Right lobe of liver (tissue), 6 donors: ENCODE measurements around the gene TOR4A. TPM values are rescaled to one million over a fixed set of nuclear protein-coding genes. Genes with fewer than 3 reads are reported as not detected.

Experiments used
- ATAC-seq, 4 donors: fragments of 200-7000 bp; cut with Tn5 transposase; one replicate each; pipeline ENCODE4 v1.9.1; 2020; ENCODE audit warnings: mild to moderate bottlenecking in 4 of 4, moderate library complexity in 4 of 4
- DNase-seq, 3 donors: peaks; one replicate each; pipeline ENCODE4 v3.0.0-alpha.2; 2020
- H3K27ac ChIP-seq, 3 donors: fragments of 200-600 bp; one replicate each; pipeline ENCODE4 v1.8.0; 2022
- H3K27me3 ChIP-seq, 2 donors: fragments of 200-600 bp; one replicate each; pipeline ENCODE4 v1.8.0; 2022
- H3K36me3 ChIP-seq, 4 donors: fragments of 200-600 bp; sonication (generic) in 1 of 4; one replicate each; pipeline versions ENCODE4 v1.5.1 to v1.8.0; 2017 to 2022; ENCODE audit warnings: control low read depth in 1 of 4
- H3K4me1 ChIP-seq, 4 donors: fragments of 200-600 bp; sonication (generic) in 1 of 4; one replicate each; pipeline versions ENCODE4 v1.5.1 to v1.8.0; 2017 to 2022; ENCODE audit warnings: control low read depth in 1 of 4
- H3K4me3 ChIP-seq, 3 donors: fragments of 200-600 bp; one replicate each; pipeline ENCODE4 v1.8.0; 2022
- H3K9me3 ChIP-seq, 4 donors: fragments of 200-600 bp; sonication (generic) in 1 of 4; one replicate each; pipeline versions ENCODE4 v1.5.1 to v1.8.0; 2017 to 2022; ENCODE audit warnings: control low read depth in 1 of 4
- POLR2A ChIP-seq: fragments of 450-650 bp; IDR thresholded peaks from one replicate; pipeline ENCODE4 v1.6.1; 2017; ENCODE audit warnings: antibody characterized with exemption, mild to moderate bottlenecking
- WGBS: methylation state at CpG from one replicate; pipeline ENCODE4 v1.1.6; 2018; ENCODE audit warnings: low coverage, low lambda C conversion rate; ENCODE audit not compliant: insufficient coverage; ENCODE audit errors: missing lambda C conversion rate; 5-methylcytosine and 5-hydroxymethylcytosine counted together
- intact Hi-C, 2 donors: fragments of 100-400 bp; cut with DNase I; formaldehyde crosslinking; loops; one replicate each; pipeline versions ENCODE4 v1.11.2 to v1.14.1; 2022
- total RNA-seq, 6 experiments: library from RNA; depleted of rRNA in 2 of 6; stranded (reverse); fragments of >200 nt in 2 of 6; fragmentation: NEBNext Ultra II Directional in 3 of 6; extraction: Animal tissue kit (Norgen Biotek cat#: 25700) in 3 of 6; gene quantifications; one replicate each; pipeline versions ENCODE4 v1.1.0 to v1.2.4, GENCODE V29; 2016 to 2023
- TF ChIP-seq, protein P1 (sequence below), 4 donors: fragments of 200-600 bp in 3 of 4; fragments of 450-650 bp in 1 of 4; IDR thresholded peaks; one replicate each; pipeline versions ENCODE4 v1.5.1 to v1.8.0; 2016 to 2022; ENCODE audit warnings: antibody characterized with exemption in 4 of 4, mild to moderate bottlenecking in 2 of 4
- donor health status: DM: no; HTN: yes; CAD: no.
- donor health status: DM: no; HTN: no; CAD: no.
- donor health status: DM: no; HTN: no; CAD: no.
- donor health status: DM: no; HTN: yes; CAD: no.
- donor health status: DM: no; HTN: yes; CAD: no.

The TOR4A gene
- total RNA-seq, 6 experiments from 2014 or later, result 2.2 to 4.9 (median 3.7) TPM

- no peak overlapping the region for H3K27ac ChIP-seq
- TF ChIP-seq, protein P1, sequence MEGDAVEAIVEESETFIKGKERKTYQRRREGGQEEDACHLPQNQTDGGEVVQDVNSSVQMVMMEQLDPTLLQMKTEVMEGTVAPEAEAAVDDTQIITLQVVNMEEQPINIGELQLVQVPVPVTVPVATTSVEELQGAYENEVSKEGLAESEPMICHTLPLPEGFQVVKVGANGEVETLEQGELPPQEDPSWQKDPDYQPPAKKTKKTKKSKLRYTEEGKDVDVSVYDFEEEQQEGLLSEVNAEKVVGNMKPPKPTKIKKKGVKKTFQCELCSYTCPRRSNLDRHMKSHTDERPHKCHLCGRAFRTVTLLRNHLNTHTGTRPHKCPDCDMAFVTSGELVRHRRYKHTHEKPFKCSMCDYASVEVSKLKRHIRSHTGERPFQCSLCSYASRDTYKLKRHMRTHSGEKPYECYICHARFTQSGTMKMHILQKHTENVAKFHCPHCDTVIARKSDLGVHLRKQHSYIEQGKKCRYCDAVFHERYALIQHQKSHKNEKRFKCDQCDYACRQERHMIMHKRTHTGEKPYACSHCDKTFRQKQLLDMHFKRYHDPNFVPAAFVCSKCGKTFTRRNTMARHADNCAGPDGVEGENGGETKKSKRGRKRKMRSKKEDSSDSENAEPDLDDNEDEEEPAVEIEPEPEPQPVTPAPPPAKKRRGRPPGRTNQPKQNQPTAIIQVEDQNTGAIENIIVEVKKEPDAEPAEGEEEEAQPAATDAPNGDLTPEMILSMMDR (IDR thresholded peaks at IDR 0.05), result no peak
- TF ChIP-seq POLR2A, result no peak
- peaks cover 0 to 4% (median 0%) of the 10 kb centered on the region in 4 donors for H3K4me1 ChIP-seq
- H3K9me3 ChIP-seq, result no peaks in the 10 kb centered on the region
- intact Hi-C loops, result no loop called here
- no peaks in the 10 kb centered on the region for H3K27me3 ChIP-seq
- H3K36me3 ChIP-seq, result no peaks in the 10 kb centered on the region
- WGBS, result 39% methylated on average over 3 of the region's 42 CpGs
- ATAC-seq (no peak), DNase-seq (peak in 2 of 3 donors; percentile 17 to 57)
- H3K4me3 ChIP-seq, result no peak overlapping the region
Observed at GRCh38 chr9:137314561-137315560, 37.3 kb downstream of the TOR4A start.

- H3K4me1 ChIP-seq, result peaks cover 0 to 4% (median 0%) of the 10 kb centered on the region in 4 donors
Observed at GRCh38 chr9:137315581-137316011, 38.1 kb downstream of the TOR4A start.

GRCh38 chr9:137316012-137316981 lies 38.8 kb downstream of the TOR4A start:
- no peaks in the 10 kb centered on the region for H3K36me3 ChIP-seq
- TF ChIP-seq POLR2A, result no peak
- TF ChIP-seq, protein P1 (IDR thresholded peaks at IDR 0.05), result no peak
- no peak overlapping the region for H3K27ac ChIP-seq
- WGBS, result 3% methylated on average over 7 of the region's 83 CpGs
- peak in 2 of 3 donors; percentile 53 to 57 for DNase-seq
- intact Hi-C loops, result no loop called here
- H3K9me3 ChIP-seq, result no peaks in the 10 kb centered on the region
- peak in 3 of 4 donors; percentile 10 to 30 (median 15) for ATAC-seq
- H3K27me3 ChIP-seq, result no peaks in the 10 kb centered on the region
- peak overlapping the region in 1 of 3 donors; percentile 16 for H3K4me3 ChIP-seq
- H3K4me1 ChIP-seq, result peaks cover 0 to 4% (median 0%) of the 10 kb centered on the region in 4 donors

More at GRCh38 chr9:137315581-137316011, 38.1 kb downstream of the TOR4A start:
- 10% methylated on average over 6 of the region's 18 CpGs for WGBS
- no peak overlapping the region for H3K27ac ChIP-seq
- no peaks in the 10 kb centered on the region for H3K9me3 ChIP-seq
- DNase-seq, result peak in 1 of 3 donors; percentile 51
- no peaks in the 10 kb centered on the region for H3K27me3 ChIP-seq
- TF ChIP-seq, protein P1 (IDR thresholded peaks at IDR 0.05), result no peak
- no peaks in the 10 kb centered on the region for H3K36me3 ChIP-seq
- intact Hi-C loops, result no loop called here
- ATAC-seq, result no peak
- H3K4me3 ChIP-seq, result no peak overlapping the region

DNA sequence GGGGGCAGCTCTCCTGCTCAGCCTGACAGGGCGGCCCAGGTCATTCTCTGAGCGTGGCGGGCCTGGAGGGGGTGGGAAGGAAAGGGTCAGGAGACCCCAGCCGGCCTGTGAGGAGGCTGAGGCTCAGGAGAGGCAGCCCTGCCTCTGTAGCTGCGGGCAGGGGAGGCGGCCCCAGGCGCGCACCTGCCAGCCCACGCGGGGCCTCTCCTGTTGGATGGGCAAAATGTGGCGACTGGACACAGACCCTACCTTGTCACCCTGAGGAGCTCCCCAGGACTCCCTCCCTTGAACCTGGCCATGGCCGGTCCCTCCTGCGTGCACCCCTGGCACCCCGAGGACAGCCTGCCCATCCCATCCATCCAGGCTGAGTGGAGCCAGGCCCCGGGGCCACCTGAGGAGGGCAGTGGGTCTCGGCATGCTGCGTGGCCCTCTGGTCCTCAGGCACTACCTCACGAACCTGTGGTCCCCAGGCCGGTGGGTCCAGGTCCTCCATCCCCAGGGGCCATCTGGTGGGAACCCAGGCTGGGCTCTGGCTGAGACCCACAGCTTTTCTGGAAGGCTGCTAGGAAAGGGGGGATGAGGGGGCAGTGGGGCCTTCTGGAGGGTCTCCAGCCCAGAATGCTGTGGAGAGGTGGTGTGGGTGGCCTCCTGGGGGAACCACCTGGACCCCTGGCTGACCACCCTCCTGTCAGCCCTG lies 39.6 kb downstream of the TOR4A start:
- no peak overlapping the region for H3K4me3 ChIP-seq

More for the DNA sequence above, 39.6 kb downstream of the TOR4A start:
- DNase-seq (peak in 1 of 3 donors; percentile 50), ATAC-seq (no peak)
- TF ChIP-seq, protein P1 (IDR thresholded peaks at IDR 0.05), result no peak
- no peak for TF ChIP-seq POLR2A
- no peaks in the 10 kb centered on the region for H3K36me3 ChIP-seq
- intact Hi-C loops, result no loop called here
- H3K9me3 ChIP-seq, result no peaks in the 10 kb centered on the region
- peaks cover 0 to 4% (median 0%) of the 10 kb centered on the region in 4 donors for H3K4me1 ChIP-seq
- H3K27ac ChIP-seq, result no peak overlapping the region
- H3K27me3 ChIP-seq, result no peaks in the 10 kb centered on the region
- no CpG with 5 or more reads among the region's 19 CpGs for WGBS
